ENCODE results near the gene LZTS2. TPM values are rescaled to one million over a fixed set of nuclear protein-coding genes. Genes with fewer than 3 reads are reported as not detected.

LZTS2 gene
- total and polyA plus RNA-seq, 2 experiments from 2014 or later, result 73.6 to 90.7 TPM

DNA sequence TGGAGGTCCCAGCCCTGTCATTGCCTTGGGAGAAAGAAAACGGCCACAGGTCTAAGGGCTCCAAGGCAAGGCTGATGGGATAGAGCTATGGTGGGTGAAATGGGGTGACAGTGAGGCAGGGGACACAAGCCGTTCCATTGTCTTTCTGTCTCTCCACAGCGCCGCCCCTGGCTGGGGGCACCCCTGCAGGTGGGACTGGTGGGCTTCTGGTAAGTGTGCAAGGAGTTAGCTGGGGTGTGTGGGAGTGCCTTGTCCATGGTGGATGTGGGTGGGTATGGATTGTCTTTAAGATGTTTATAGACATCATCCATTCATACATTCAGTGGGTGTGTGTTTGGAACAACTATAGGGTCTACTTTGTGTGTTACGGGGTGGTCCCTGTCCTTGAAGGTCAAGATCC lies 38.9 kb downstream of the LZTS2 start:
- no peak overlapping the region for H3K27ac ChIP-seq
- no peaks in the 10 kb centered on the region for H3K36me3 ChIP-seq (replicated peaks; ENCODE audit: insufficient read depth, low read depth)

DNA sequence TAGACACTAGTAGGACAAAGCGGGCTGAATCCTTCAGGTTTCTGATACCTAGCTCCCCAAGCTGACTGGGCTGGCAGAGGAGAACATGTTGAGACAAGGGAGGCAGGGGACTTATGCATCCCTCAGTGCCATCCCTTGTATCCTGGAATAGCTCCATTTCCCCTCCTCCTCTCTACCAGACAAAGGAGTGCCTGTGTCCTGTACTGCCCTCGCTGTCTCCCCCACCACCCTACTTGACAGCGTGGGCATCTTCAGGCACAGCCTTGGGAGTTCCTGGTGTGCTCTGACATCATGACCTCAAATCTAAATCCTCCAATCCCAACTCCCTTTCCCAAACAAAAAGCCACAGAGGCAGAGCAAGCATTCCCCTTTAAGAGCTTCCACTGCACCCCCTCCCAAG lies 40.5 kb downstream of the LZTS2 start:
- Histone ChIP-seq H3K27ac (no peak overlapping the region), H3K4me1 (ENCODE audit: insufficient read depth) (peaks cover 17% of the 10 kb centered on the region), H3K4me2 (no peak overlapping the region), H3K36me3 (replicated peaks; ENCODE audit: insufficient read depth, low read depth) (no peaks in the 10 kb centered on the region), H3K9me2 (replicated peaks; ENCODE audit: insufficient read depth) (no peaks in the 10 kb centered on the region), H2AFZ (no peak overlapping the region), H3K79me2 (peaks cover 3% of the 10 kb centered on the region), H3K9me3 (ENCODE audit: low read depth) (no peaks in the 10 kb centered on the region), H4K20me1 (ENCODE audit: insufficient read depth, poor library complexity, severe bottlenecking) (no peaks in the 10 kb centered on the region), H3K27me3 (no peaks in the 10 kb centered on the region), H3K4me3 (no peak overlapping the region)
- TF ChIP-seq EZH2 (IDR thresholded peaks at IDR 0.05; ENCODE audit: borderline replicate concordance) (no peak), EZH2phosphoT487 (IDR thresholded peaks at IDR 0.05; ENCODE audit: low read depth, severe bottlenecking, unreplicated experiment) (no peak)
- TF ChIP-seq, protein P1, sequence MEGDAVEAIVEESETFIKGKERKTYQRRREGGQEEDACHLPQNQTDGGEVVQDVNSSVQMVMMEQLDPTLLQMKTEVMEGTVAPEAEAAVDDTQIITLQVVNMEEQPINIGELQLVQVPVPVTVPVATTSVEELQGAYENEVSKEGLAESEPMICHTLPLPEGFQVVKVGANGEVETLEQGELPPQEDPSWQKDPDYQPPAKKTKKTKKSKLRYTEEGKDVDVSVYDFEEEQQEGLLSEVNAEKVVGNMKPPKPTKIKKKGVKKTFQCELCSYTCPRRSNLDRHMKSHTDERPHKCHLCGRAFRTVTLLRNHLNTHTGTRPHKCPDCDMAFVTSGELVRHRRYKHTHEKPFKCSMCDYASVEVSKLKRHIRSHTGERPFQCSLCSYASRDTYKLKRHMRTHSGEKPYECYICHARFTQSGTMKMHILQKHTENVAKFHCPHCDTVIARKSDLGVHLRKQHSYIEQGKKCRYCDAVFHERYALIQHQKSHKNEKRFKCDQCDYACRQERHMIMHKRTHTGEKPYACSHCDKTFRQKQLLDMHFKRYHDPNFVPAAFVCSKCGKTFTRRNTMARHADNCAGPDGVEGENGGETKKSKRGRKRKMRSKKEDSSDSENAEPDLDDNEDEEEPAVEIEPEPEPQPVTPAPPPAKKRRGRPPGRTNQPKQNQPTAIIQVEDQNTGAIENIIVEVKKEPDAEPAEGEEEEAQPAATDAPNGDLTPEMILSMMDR (IDR thresholded peaks at IDR 0.05; ENCODE audit: poor library complexity), result no peak
- no peak for DNase-seq (ENCODE audit: low spot score)
- WGBS (ENCODE audit: low lambda C conversion rate, missing lambda C conversion rate), result 95% methylated on average over 3 of the region's 3 CpGs

More for the DNA sequence above, 38.9 kb downstream of the LZTS2 start:
- 73% methylated on average over 5 of the region's 5 CpGs for WGBS (ENCODE audit: low lambda C conversion rate, missing lambda C conversion rate)
- Histone ChIP-seq H3K4me1 (ENCODE audit: insufficient read depth) (peaks cover 25% of the 10 kb centered on the region), H4K20me1 (ENCODE audit: insufficient read depth, poor library complexity, severe bottlenecking) (no peaks in the 10 kb centered on the region), H2AFZ (no peak overlapping the region), H3K27me3 (no peaks in the 10 kb centered on the region), H3K4me3 (no peak overlapping the region), H3K9me2 (replicated peaks; ENCODE audit: insufficient read depth) (no peaks in the 10 kb centered on the region), H3K79me2 (peaks cover 11% of the 10 kb centered on the region), H3K4me2 (no peak overlapping the region), H3K9me3 (ENCODE audit: low read depth) (no peaks in the 10 kb centered on the region)
- TF ChIP-seq EZH2phosphoT487 (IDR thresholded peaks at IDR 0.05; ENCODE audit: low read depth, severe bottlenecking, unreplicated experiment) (no peak), EZH2 (IDR thresholded peaks at IDR 0.05; ENCODE audit: borderline replicate concordance) (no peak)
- TF ChIP-seq, protein P1 (IDR thresholded peaks at IDR 0.05; ENCODE audit: poor library complexity), result no peak
- no peak for DNase-seq (ENCODE audit: low spot score)

DNA sequence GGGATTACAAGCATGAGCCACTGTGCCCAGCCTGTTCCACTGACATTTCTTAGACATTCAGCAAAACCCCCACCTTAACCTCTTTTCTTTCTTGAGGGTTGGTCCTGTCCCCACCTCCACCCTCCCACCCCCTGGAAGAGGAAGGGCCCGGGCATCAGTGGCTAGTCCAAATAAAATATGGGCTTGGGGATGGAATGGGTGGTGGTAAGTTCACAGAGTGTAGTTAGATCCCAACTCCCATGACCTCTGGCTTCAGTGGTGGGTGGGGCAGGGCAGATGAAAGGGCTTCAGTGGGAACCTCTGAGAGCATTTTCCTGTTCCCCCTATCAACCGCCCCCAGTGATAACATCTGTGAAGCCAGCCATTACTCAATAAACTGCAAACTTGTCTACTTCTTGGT lies 41.2 kb downstream of the LZTS2 start:
- 15% methylated on average over 2 of the region's 2 CpGs for WGBS (ENCODE audit: low lambda C conversion rate, missing lambda C conversion rate)
- Histone ChIP-seq H2AFZ (no peak overlapping the region), H3K9me3 (ENCODE audit: low read depth) (no peaks in the 10 kb centered on the region), H3K4me1 (ENCODE audit: insufficient read depth) (peaks cover 14% of the 10 kb centered on the region), H3K4me3 (no peak overlapping the region), H3K27me3 (no peaks in the 10 kb centered on the region), H3K9me2 (replicated peaks; ENCODE audit: insufficient read depth) (no peaks in the 10 kb centered on the region), H4K20me1 (ENCODE audit: insufficient read depth, poor library complexity, severe bottlenecking) (no peaks in the 10 kb centered on the region), H3K27ac (peak overlapping the region; percentile 11), H3K4me2 (no peak overlapping the region), H3K36me3 (replicated peaks; ENCODE audit: insufficient read depth, low read depth) (no peaks in the 10 kb centered on the region), H3K79me2 (no peaks in the 10 kb centered on the region)
- TF ChIP-seq, protein P1 (IDR thresholded peaks at IDR 0.05; ENCODE audit: poor library complexity), result no peak
- TF ChIP-seq EZH2phosphoT487 (IDR thresholded peaks at IDR 0.05; ENCODE audit: low read depth, severe bottlenecking, unreplicated experiment) (no peak), EZH2 (IDR thresholded peaks at IDR 0.05; ENCODE audit: borderline replicate concordance) (no peak)
- no peak for DNase-seq (ENCODE audit: low spot score)

Data from hepatocyte (in vitro differentiated cells).